Esophagus squamous epithelium (tissue), 5 donors: ENCODE measurements around the gene C11orf21. TPM values are rescaled to one million over a fixed set of nuclear protein-coding genes. Genes with fewer than 3 reads are reported as not detected.

Source experiments
- DNase-seq: peaks from one replicate; lab custom pipeline; 2025; lab: John Stamatoyannopoulos, UW
- H3K27ac ChIP-seq, 4 donors: fragments of 200-600 bp; sonication (generic); one replicate each; pipeline ENCODE4 v1.5.1; 2016 to 2019; ENCODE audit warnings: mild to moderate bottlenecking in 1 of 4
- H3K27me3 ChIP-seq, 4 donors: fragments of 200-600 bp; sonication (generic); 1 replicate in 3 of 4; 2 replicates in 1 of 4; pipeline versions ENCODE4 v1.5.1 to v1.6.0; 2017 to 2021; ENCODE audit warnings: antibody characterized with exemption in 1 of 4
- H3K36me3 ChIP-seq, 3 donors: fragments of 200-600 bp; sonication (generic); one replicate each; pipeline ENCODE4 v1.5.1; 2016 to 2019
- H3K4me1 ChIP-seq, 3 donors: fragments of 200-600 bp; sonication (generic); one replicate each; pipeline ENCODE4 v1.5.1; 2017 to 2019
- H3K4me3 ChIP-seq, 4 donors: fragments of 200-600 bp; sonication (generic); 1 replicate in 3 of 4; 2 replicates in 1 of 4; pipeline ENCODE4 v1.5.1; 2016 to 2019; ENCODE audit warnings: mild to moderate bottlenecking in 2 of 4, moderate library complexity in 1 of 4
- H3K9me3 ChIP-seq, 3 donors: fragments of 200-600 bp; sonication (generic); one replicate each; pipeline ENCODE4 v1.5.1; 2016 to 2019
- POLR2A ChIP-seq, 4 donors: fragments of 450-650 bp; IDR thresholded peaks; one replicate each; pipeline ENCODE4 v1.6.1; 2017; ENCODE audit warnings: antibody characterized with exemption in 4 of 4, mild to moderate bottlenecking in 4 of 4, moderate library complexity in 3 of 4
- WGBS, 2 donors: methylation state at CpG; one replicate each; pipeline ENCODE4 v1.1.5; 2018; 5-methylcytosine and 5-hydroxymethylcytosine counted together
- intact Hi-C: fragments of 100-400 bp; cut with DNase I; formaldehyde crosslinking; loops from one replicate; pipeline ENCODE4 v1.15.0; 2022
- total RNA-seq, 4 donors: library from RNA; depleted of rRNA; stranded (reverse); fragments of >200 nt; gene quantifications; one replicate each; pipeline ENCODE4 v1.1.0, GENCODE V29; 2016
- TF ChIP-seq, protein P1 (sequence below), 6 experiments: fragments of 450-650 bp in 4 of 6; fragments of 200-600 bp in 2 of 6; sonication (generic) in 2 of 6; IDR thresholded peaks; one replicate each; pipeline ENCODE4 v1.5.1; 2016 to 2019; ENCODE audit warnings: antibody characterized with exemption in 6 of 6, mild to moderate bottlenecking in 4 of 6, moderate library complexity in 4 of 6
- donor health status: DM: yes; HTN: yes; CAD: no.

Gene C11orf21
- total RNA-seq, 4 donors from 2014 or later = 0.30 to 0.94 (median 0.76) TPM; not detected in 1

DNA sequence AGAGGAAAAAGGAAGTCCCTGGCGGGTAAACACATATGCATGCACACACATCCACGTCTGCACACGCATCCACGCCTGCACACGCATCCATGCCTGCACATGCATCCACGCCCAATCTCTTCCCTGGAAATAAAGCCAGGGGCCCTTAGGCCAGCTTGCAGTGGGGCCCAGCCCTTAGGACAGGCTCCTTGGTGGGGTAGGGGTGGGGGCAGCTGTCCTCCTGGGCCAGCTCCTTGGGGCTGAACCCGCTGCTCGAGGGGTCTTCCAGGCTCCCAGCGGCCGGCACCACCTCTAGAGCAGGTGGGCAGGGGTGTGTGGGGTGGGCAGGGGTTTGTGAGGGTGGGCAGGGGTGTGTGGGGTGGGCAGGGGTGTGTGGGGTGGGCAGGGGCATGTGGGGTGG lies 1.9 kb downstream of the C11orf21 start:
- WGBS, 2 donors = 0 to 72% methylated on average over 1 to 2 of the region's 10 CpGs
- TF ChIP-seq, protein P1, sequence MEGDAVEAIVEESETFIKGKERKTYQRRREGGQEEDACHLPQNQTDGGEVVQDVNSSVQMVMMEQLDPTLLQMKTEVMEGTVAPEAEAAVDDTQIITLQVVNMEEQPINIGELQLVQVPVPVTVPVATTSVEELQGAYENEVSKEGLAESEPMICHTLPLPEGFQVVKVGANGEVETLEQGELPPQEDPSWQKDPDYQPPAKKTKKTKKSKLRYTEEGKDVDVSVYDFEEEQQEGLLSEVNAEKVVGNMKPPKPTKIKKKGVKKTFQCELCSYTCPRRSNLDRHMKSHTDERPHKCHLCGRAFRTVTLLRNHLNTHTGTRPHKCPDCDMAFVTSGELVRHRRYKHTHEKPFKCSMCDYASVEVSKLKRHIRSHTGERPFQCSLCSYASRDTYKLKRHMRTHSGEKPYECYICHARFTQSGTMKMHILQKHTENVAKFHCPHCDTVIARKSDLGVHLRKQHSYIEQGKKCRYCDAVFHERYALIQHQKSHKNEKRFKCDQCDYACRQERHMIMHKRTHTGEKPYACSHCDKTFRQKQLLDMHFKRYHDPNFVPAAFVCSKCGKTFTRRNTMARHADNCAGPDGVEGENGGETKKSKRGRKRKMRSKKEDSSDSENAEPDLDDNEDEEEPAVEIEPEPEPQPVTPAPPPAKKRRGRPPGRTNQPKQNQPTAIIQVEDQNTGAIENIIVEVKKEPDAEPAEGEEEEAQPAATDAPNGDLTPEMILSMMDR (IDR thresholded peaks at IDR 0.05) = no peak
- TF ChIP-seq POLR2A (IDR thresholded peaks at IDR 0.05) = no peak
- Histone ChIP-seq H3K4me3 (no peak overlapping the region), H3K36me3 (no peaks in the 10 kb centered on the region), H3K4me1 (peaks cover 6 to 27% (median 13%) of the 10 kb centered on the region in 3 donors), H3K9me3 (no peaks in the 10 kb centered on the region), H3K27me3 (peaks cover 0 to 20% (median 0%) of the 10 kb centered on the region in 4 donors), H3K27ac (no peak overlapping the region)
- DNase-seq = no peak
- intact Hi-C loops = loop anchor here (5.0 kb wide), 1 partner anchor 102 kb away; no protein-coding TSS in a partner anchor

DNA sequence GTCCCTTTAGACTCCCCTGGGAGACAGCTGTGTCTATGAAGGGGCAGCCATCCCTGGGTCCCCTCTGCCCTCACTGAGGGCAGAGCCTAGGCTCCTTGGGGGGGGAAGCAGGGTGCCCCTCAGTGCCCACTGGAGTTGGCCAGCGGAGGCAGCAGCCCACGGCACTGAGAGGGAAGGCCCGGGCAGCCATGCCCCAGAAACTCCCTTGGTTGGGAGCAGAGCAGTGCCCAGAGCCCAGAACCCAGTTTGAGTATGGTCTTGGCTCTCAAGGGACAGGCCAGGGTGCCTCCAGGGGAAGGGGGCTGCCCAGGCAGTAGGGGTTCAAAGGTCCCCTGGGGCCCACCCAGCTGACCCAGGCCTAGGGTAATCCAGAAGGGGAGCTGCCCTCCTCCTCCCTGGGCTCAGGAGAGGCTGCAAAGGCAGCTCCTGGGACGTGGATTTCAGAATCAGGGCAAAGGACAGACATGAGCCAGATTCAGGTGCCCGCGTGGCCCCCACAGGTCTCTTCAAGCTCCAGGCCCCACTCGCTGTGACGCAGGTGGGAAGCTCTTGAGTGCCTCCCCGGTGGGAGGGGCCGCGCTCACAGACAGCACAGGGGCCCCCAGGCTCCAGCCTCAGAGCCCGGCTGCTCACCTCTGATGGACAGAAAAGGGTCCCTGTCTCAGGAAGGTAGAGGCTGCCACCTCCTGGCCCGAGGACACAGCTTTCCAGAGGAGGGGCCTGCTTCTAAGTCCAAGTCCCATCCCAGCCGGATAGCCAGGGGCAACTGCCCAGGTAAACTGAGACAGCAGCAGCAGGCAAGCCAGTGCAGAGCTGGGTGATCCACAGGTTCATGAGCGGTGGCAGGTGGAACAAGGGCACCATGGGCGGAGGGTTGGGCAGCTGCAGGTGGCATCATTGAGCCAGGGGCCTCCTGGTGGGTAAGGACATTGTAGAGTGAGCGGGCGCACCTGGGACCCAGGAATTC lies 2.6 kb downstream of the C11orf21 start:
- Histone ChIP-seq H3K27ac (no peak overlapping the region), H3K27me3 (peaks cover 0 to 20% (median 0%) of the 10 kb centered on the region in 4 donors), H3K4me1 (peaks cover 0 to 20% (median 8%) of the 10 kb centered on the region in 3 donors), H3K4me3 (no peak overlapping the region), H3K36me3 (no peaks in the 10 kb centered on the region), H3K9me3 (no peaks in the 10 kb centered on the region)
- no peak for TF ChIP-seq POLR2A (IDR thresholded peaks at IDR 0.05)
- TF ChIP-seq, protein P1 (IDR thresholded peaks at IDR 0.05) = peak in 5 of 6 experiments; percentile 29 to 68 (median 52)
- 58% methylated on average over 3 of the region's 18 CpGs; no CpG with 5 or more reads in 1 of the 2 donors for WGBS, 2 donors
- intact Hi-C loops = no loop called here
- no peak for DNase-seq

DNA sequence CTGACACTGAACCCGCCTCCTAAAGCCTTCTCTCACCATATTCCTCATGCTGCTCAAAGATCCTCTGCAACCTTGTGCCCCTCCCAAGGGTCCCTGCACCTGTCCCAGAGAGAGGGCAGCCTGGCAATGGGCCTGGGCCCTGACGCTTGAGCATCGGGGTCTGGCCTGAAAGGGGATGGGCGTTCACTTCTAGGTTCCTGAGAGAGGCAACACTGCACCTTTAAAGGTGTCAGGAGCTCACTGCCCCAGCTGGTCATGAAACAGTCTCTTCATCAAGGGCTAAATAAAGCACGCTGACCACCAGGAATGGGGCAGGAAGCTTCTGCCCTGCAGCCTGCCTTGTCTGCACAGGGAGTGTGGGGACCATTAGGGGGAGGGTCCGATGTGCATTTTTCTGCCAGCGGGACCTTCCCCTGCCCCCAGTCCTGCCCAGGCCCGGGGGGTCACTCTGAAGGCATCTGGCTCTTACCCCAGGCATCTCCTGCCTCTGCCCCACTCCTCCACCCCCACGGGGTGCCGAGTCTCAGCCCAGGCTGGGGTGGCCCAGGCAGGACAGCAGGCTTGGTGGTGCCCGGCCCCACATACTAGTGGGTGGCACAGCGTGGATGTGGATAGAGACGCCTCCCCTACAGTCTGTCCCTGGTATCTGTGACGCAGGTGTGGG lies 3.5 kb downstream of the C11orf21 start:
- Histone ChIP-seq H3K27me3 (peaks cover 0 to 28% (median 0%) of the 10 kb centered on the region in 4 donors), H3K27ac (no peak overlapping the region), H3K9me3 (no peaks in the 10 kb centered on the region), H3K36me3 (no peaks in the 10 kb centered on the region), H3K4me3 (no peak overlapping the region), H3K4me1 (peaks cover 0 to 12% (median 5%) of the 10 kb centered on the region in 3 donors)
- TF ChIP-seq POLR2A (IDR thresholded peaks at IDR 0.05) = no peak
- TF ChIP-seq, protein P1 (IDR thresholded peaks at IDR 0.05) = no peak
- no peak for DNase-seq
- intact Hi-C loops = no loop called here
- WGBS, 2 donors = 78% methylated on average over 4 of the region's 14 CpGs; no CpG with 5 or more reads in 1 of the 2 donors

DNA sequence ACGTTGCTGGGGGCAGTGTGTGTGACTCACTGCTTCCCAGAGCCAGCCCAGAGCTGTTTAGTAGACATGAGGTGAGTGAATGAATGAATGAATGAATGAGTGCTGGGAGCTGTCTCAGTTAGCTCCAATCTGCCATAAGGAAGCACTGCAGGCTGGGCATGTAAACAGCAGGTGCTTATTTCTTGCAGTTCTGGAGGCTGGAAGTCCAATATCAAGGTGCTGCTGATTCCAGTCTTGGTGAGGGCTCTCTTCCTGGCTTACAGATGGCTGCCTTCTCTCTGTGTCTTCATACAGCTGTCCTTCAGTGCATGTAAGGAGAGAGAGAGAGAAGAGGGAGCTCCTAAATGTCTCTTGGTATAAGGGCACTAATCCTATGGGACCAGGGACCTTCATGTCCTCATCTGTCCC lies 4.1 kb downstream of the C11orf21 start:
- Histone ChIP-seq H3K4me1 (peaks cover 0 to 5% (median 0%) of the 10 kb centered on the region in 3 donors), H3K9me3 (no peaks in the 10 kb centered on the region), H3K36me3 (no peaks in the 10 kb centered on the region), H3K27ac (no peak overlapping the region), H3K27me3 (peaks cover 0 to 30% (median 0%) of the 10 kb centered on the region in 4 donors), H3K4me3 (no peak overlapping the region)
- TF ChIP-seq, protein P1 (IDR thresholded peaks at IDR 0.05) = no peak
- TF ChIP-seq POLR2A (IDR thresholded peaks at IDR 0.05) = no peak
- intact Hi-C loops = no loop called here
- DNase-seq = no peak
- WGBS, 2 donors = 42 to 43% methylated on average over 1 of the region's 1 CpG
